ENCODE data around the gene FIGN.

Gene FIGN

DNA sequence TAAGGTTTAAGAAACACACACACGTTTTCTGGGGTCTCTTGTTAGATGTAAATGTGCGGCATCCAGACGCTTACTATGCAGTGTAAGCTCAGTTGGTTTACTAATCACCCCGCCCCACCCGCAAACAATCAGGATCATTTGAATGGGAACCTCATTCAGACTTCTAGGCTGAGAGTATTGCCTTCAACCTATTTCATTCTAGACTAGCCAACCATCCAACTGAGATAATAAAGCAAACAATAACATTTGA is 1.3 kb upstream of the FIGN start:
- no peak for DNase-seq (ENCODE audit: low read depth in 3 of 3)

DNA sequence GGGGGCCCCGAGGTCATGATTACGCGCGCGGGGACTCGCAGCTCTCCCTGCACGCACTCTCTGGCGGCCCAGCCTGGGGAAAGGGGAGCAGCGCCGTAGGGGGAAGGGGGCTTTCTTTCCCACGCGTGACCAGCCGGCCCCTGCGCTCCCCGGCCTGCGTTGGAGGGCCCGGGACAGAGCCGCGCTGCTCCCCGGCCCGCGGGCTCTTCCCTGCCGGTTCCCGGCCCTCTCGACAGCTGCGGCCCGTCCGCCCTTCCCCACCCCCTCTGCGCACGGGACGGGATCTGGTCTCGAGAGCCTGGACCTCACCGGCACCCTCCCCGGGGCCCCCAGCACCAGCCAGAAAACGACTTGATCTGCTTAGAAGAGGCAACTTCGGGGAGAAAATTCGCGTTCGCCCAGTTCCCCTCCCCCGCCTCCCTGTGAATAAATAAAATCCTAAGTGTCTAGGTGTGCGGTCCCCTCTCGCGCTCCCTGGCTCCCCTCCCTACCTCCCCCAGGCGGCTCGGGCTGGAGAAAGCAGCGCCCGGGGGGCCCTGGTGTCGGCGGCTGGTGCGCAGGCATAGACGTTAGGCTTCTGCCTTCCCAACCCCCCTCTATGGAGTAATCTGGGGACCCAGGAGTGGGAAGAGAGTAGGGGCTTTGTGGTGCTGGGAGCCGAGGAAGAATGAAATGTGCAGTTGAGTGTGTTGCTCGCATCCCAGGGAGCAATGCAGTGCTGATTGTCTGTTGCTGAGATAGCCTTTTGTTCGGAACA is 803 bp upstream of the FIGN start:
- DNase-seq (ENCODE audit: low read depth in 3 of 3), result no peak

DNA sequence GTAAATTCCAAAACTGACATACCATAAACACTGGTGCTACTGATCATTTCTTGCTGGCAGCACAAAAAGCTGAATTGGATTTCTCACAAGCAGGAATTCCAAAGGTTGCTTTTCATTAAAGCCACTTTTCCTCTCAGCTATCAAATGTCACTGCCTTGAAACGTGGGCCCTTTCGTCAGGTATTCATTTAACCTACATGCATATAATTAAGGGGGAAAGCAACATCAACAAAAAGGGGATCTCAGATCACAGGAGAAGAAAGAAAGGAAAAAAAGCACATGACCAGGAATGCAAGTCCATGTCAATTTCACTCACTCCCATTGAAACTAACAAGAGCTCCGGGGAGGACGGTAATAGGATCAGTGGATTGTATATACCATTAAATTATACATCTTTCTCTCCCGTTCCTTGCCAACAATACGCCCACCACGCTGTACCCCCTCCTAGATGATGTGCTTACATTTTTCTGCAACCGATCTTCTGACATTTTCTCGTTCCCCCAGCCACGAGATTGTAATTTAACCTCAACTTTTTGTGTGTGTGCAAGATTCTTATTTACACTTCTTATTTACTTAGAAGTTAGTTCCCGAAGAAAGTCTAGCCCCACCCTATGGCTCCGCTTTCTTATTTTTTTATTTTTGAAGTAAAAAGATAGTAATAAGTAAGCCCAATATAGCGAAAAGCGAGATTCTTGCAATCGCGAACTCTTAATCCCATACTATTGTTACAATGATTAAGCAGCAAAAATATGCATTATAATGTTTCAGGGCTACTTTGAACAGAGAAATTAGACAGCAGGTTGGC is 725 bp downstream of the FIGN start:
- DNase-seq (ENCODE audit: low read depth in 3 of 3), result no peak

DNA sequence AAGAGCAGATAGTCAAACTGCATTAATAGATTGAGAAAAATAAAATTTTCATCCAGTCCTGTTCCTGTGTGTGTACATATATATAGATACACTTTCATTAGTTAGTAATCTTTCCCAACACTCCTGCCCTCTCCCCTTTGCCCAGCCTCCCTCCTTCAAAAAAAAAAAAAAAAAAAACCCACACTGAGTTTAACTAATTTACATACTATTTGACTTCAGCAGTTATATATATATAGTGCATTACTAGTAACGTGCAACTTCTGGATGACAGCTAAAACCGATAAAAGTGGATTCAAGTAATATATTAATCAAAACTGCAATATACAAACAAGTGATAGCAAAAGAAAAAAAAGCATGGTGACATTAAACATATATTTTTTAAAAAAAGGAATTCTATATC is 1.4 kb downstream of the FIGN start:
- no peak for DNase-seq (ENCODE audit: low read depth in 3 of 3)

DNA sequence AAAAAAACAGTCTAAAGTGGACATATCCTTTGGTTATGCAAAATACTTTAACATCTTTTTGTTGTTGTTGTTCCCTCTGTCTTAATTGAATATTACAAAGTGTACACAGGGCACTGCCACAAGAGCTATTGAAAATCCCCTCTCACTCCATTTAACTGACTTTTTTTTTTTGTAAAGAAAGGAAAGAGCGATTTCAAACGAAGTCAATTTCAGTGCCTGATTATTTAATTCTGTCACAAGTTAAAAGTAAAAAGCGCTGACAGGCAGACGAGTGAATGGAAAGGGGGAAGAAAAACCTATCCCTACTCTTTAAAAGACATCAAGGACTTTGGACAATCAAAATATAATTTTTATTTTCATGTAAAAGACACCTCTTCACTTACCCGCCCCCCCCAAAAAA is 1.9 kb downstream of the FIGN start:
- DNase-seq (ENCODE audit: low read depth in 3 of 3), result no peak

DNA sequence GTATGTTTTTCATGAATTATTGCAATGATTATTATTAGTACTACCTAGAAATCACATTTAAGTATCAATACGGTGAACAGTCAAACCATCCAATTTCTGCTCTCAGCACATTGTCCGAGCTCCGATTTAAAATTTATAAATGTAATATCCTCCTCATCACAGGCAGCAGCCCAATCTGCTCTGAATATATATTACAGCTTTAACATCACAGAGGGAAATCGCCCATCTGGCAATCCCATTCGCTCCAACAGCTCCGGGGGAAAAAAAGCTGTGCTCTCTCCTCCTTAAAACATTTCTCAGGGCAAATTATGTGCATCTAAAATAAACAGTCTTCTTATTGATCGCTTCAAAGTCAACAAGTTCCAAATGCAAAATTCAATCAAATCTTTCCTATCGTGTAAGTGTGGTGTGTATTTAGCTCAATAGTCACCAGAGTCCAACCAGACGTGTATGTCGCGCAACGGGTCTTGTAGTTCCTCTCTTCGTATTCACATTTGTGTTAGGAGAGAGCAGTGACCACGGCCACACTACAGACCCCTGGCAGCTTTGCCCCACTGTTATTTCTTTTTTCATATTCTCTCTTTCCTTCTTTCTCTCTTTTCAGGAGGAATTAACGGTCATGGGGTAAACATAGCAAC is 2.4 kb downstream of the FIGN start:
- DNase-seq (ENCODE audit: low read depth in 3 of 3), result no peak

DNA sequence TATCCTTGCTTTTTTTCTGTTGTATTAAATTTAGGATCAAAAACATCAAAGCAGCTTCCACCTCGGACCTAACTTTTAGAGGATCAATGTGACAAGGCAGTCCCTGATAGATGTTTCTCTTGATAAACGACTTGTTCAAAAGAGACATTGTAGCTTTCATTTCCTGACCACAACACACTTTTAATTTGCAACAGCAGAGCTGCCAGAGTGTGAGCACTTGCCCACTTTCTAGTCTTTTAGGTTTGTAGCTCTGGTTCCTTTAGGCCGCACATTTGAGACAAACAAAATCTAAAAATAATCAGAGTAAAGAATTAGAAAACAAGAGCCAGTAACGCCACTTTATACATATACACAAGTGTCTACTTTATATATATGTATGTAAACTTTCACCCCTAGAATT is 3.1 kb downstream of the FIGN start:
- no peak for DNase-seq (ENCODE audit: low read depth in 3 of 3)

DNA sequence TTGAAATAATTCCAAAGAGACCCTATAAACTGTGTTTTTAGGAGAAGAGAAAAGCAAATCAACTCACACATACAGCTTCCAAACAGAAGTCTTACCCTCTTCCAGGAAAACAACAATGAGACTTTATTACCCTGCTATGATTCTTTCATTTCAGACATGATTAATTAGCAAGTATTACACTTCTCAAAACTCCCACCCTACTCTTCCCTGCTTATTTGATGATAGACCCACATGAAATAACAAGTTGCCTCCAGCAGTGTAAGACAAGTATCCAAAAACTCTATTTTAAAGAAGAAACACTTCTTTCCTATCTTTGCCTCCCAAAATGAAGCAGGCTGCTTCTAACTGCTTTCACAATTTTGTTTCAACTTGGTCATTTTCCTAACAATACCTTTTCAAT is 4.1 kb downstream of the FIGN start:
- DNase-seq (ENCODE audit: low read depth in 3 of 3), result no peak

DNA sequence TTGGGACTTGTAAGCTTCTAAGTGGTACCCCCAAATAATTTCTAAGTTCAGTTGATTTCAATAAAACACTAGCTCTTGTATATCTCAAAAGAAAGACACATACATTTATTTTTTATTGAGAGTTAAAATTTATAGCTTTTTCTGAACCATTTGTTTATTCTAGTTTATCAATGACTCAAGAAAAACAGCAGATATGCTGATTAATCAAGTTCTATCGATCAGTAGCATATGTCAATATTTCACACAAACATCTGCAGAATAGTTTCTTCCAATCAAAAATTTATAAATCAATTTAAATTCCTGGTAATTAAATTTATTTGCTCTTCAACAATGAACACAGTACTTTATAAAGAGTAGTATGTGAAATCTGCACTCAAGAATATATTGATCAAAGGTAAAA is 5.3 kb downstream of the FIGN start:
- no peak for DNase-seq (ENCODE audit: low read depth in 3 of 3)

DNA sequence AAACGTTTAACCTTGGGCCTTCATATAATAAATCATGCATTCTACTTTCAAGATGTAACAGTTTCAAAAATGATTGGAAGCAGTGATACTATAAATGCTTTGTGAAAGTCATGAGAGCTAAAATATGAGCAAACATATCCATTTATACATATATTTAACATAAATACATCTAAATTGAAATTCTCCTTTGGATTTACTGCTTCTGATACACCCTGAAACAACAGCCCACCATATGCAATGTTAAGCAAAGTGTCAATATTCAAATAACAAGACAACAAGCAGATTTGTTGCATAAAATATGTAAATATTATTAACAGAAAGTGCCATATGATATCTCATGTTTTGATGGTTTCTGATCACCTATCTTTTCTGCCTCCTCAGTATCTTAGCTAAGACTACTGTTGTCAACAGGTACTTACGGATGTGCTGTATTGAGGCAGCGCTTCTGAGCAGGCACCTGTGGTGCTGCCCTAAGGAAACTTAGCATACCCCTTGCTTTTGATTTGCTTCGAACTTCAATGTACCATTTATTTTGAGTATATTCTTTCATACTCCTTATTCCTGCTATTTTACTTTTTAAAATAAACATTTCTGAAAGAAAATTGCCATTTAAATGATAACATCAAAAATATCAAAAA is 6.1 kb downstream of the FIGN start:
- DNase-seq (ENCODE audit: low read depth in 3 of 3), result no peak

DNA sequence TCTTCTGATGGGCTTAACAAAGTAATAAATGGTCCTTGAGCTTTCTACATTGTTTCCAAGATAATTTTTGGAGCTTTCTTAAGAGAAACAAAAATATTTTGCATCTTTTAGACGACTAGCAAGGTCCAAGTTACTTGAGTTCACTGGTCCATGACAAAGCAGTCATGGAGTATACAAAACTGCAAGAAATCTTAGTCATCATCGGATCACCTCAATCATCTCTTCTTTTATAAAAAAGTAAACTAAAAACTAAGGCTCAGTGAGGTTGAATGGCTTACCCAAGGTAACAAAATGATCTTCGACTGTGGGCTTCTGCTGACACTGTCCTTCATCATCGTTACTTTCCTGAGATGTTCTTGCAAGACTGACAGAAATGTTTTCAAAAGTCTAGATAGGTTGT is 11.9 kb downstream of the FIGN start:
- DNase-seq (ENCODE audit: low read depth in 3 of 3), result no peak

DNA sequence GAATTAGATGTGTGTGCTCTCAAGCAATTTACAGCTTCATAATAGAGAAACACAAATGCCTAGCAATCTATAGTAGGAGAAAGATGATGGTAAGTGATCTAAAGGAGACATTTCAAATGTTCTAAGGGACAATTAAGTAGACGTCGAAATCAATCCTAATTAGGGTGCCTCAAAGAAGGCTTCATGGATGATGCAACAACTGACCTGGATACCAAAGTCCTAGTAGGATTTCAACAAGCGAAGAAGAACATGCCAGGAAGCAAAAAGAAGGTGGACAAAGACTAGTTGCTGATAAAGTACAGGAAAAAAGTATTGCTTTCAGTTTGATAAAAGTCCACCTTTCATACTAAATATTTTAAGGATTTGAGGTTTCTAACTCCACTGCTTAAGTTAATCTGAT is 12.5 kb downstream of the FIGN start:
- DNase-seq (ENCODE audit: low read depth in 3 of 3), result no peak

DNA sequence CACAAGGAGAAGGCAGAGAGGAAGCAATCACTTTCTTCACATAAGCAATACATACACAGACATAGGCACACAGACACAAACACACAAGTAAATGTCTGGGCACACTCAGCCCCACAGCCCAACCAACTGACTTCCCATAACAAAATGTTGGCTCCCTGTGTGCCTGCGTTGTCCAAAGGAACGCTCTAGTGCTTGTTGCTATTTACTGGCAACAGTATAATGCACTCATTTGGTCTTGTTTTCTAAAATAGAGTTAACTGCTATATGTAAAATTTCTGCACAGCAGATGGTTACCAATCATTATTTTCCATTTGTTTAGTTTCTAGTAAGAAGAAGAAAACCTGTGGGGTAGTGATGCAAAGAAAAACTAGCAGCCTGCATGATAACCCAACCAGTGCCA is 16.5 kb downstream of the FIGN start:
- DNase-seq (ENCODE audit: low read depth in 3 of 3), result no peak

DNA sequence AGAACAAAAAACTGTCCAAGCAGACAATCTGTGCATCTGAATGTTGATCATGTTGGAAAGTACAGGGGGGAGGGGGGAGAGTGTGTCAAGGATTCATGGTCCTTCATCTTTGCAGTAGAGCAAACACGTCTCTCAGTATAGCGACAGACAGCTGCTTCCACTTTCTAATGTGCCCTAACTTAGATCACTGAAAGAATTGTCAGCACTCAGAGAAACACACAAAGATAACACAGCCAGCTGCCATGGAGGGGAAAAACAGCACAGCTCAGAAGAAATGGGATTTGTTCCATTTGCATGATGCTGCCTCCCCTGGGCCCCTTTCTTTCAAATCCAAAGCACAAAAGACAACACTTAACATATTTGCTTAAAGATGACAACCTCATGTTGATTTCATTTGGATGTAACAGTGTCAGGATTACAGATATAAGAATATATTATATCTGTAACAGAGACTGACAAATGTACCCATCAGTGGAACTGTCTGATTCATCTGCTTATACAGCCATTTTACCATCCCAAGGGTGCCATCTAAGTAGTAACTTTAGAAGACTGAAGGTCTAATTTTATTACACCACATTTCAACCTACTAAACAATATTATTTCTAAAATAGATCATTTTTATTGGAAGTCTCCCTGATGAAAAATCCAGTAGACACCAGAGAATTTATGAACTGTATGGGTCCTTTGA is 17.7 kb downstream of the FIGN start:
- no peak for DNase-seq (ENCODE audit: low read depth in 3 of 3)

DNA sequence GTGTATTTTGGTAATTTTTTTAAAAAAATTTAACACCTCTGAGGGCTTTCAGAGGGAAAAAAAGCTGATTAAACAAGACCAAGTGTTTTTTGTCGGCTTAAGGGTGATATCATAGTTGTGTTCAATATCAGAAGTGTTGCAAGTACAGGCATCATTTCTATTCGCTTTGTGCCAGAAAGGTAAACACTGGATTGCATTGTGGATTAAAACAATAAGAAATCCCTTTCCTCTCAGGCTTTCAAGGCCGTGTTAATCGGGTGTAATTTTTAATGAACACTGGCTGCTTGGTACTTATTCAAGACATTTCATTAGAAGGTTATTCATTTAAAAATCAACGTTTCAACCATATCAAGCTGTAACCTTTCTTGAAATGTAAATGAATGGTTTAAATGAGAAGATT is 18.3 kb downstream of the FIGN start:
- DNase-seq (ENCODE audit: low read depth in 3 of 3), result no peak

DNA sequence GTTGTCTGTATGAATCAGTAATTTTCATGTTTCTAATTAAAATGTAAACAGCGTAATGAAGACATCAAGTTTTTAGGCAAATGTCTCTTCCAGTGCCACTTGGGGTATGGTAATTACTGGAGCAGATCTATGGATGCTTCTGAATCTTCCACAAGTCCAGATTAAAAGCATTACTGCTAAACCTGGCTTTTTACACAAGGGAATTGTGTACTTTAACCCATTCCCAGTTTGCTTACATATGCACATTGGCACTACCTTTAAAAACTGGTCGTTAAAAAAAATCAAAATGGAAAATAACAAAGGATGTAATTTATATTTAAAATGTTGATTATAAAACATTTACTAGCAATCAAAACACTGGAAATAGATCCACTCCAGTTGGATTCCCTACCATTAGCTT is 19.7 kb downstream of the FIGN start:
- no peak for DNase-seq (ENCODE audit: low read depth in 3 of 3)

DNA sequence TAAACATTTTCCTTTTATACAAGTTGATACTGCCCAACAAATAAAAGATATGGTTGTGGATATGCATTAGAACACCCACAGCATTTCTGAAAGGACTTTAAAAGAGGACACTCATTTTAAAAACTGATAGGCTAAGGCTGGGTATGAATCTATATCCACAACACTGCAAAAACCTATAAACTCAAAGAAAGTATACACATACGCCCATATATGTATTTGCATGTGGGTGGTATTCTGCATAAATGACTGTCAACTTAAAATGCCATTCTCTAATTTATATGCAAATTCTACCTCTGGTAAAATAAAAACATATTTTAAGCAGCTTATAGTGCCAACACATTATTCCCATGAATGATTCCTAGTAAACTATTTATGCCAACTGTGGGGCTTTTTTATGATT is 20.1 kb downstream of the FIGN start:
- no peak for DNase-seq (ENCODE audit: low read depth in 3 of 3)

DNA sequence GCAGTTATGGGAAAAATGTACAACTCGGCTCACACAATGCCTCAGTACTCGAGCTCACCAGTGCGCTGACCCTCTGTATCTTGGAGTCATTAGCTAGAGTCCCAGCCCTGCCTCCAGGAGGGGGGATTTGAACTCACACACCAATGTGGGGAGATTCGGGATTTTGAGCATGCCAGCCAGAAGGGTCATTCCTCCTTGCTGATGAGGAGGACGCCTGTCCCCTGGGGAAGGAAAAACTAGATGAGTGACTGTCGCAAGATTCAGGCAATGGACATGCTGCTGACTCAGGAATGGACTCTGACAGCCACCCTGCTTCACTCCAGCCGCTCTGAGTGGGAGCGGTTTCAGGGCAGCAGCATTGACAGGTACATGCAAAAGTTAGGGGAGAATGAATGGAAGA is 20.6 kb downstream of the FIGN start:
- no peak for DNase-seq (ENCODE audit: low read depth in 3 of 3)

DNA sequence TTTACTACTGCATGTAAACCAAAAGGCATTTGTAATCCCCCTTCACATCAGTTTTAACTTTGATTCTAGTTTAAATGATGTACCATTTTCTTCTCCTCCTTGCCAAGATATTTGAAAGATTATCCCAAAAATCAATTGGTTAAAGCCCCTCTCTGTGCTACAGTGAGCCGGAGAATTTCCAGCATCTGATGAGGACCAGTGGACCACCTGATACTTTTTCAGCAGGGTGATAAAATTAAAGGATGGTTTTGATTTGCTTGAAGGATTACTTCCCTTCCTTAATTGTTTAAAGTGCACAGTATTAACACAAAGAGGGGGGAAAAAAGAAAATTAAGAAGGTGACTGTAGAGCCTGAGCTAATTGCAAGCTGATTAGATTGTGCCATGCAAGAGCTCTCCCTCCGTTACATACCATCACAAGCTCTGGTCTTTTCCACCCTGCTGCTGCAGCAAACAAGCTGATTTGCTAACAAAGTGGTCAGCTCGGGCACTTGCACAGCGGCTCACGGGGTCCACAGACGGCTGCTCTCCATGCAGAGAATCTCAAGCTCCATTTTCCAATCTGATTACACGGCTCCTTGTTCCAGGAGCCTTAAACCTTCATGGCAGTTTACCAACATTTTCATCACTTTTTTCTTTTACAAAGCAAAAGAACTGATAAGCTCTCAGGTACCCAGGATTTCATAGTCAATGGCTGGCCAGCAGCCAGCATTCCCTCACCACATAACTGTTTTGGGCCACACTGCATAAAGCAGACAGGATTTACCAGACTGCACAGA is 22.1 kb downstream of the FIGN start:
- DNase-seq (ENCODE audit: low read depth in 3 of 3), result no peak

DNA sequence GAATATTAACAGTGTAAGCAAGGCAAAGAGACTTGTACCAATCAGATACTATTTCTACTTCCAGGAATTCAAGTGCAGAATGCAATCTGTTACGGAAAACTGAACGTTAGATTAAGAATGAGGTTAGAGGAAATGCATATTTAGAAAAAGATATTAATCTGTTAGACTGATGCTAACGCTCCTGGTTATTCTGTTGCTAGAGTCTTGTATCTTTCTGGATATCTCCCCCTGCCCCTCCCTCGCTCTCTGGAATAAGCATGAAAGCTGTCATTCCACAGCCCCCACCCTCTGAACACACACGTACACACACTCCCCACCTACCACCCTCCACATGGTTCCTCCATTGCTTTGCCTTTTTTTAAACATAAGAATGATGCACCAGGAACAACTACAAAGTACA is 24.1 kb downstream of the FIGN start:
- DNase-seq (ENCODE audit: low read depth in 3 of 3), result no peak

DNA sequence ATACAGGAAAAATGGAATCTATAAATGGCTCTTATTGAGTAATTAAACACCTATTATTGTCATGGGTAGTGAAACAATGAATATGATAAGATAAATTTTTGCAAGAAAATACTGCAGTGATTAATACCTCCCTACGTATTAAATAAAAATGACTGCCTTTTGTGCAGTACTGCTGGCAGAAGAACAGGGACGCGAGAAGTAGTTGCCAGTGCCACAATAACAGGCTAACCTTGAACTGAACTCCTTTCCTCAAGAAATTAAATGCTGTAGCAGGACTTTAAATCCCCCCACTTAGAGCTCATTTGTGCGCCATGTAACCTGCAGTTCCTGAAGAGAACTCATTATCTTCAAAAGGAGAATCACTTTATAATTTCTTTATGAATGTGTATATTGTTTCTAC is 24.6 kb downstream of the FIGN start:
- no peak for DNase-seq (ENCODE audit: low read depth in 3 of 3)

DNA sequence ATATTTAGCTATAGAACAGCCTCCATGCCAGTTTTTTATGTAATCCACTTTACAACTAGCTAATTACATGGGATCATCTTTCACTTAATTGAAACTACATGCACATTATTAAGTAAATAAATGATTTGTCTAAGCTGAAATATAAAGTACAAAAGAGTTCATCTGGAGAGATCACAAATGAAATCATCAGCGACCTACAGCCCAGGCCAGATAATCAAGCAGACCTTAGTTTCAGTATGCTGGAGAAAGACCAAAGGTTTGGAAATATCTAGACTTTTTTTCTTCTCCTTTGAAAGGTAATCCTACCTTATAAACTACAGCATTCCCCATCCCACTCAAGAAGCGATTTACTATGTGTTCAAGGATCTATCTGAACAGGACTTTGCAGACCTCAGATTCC is 26.5 kb downstream of the FIGN start:
- no peak for DNase-seq (ENCODE audit: low read depth in 3 of 3)
